Psoas muscle (tissue), 8 donors: ENCODE results near the gene FADS3. TPM values are rescaled to one million over a fixed set of nuclear protein-coding genes. Genes with fewer than 3 reads are reported as not detected.
A peak's percentile ranks its signal among the peaks of the same experiment; 100 is the strongest.

Source experiments
- ATAC-seq, 4 donors: fragments of 200-7000 bp; cut with Tn5 transposase; one replicate each; pipeline ENCODE4 v1.9.1; 2020; ENCODE audit warnings: moderate library complexity in 3 of 4, mild to moderate bottlenecking in 2 of 4
- DNase-seq, 2 donors: peaks; one replicate each; pipeline ENCODE4 v3.0.0-alpha.2; 2020
- H3K27ac ChIP-seq: fragments of 200-600 bp; one replicate; pipeline ENCODE4 v1.8.0; 2022
- H3K27me3 ChIP-seq, 3 donors: fragments of 200-600 bp in 1 of 3; one replicate each; pipeline versions ENCODE4 v1.6.1 to v1.8.0; 2013 to 2022; ENCODE audit warnings: low read length in 2 of 3, mild to moderate bottlenecking in 2 of 3, moderate library complexity in 1 of 3; ENCODE audit not compliant: insufficient read depth in 3 of 3
- H3K36me3 ChIP-seq, 2 donors: fragments of 200-600 bp in 1 of 2; one replicate each; pipeline versions ENCODE4 v1.6.1 to v1.8.0; 2013 to 2022; ENCODE audit warnings: low read depth in 1 of 2, mild to moderate bottlenecking in 1 of 2, moderate library complexity in 1 of 2; ENCODE audit not compliant: insufficient read depth in 1 of 2
- H3K4me1 ChIP-seq: fragments of 200-600 bp; one replicate; pipeline ENCODE4 v1.8.0; 2022
- H3K4me3 ChIP-seq: fragments of 200-600 bp; one replicate; pipeline ENCODE4 v1.8.0; 2022; ENCODE audit warnings: mild to moderate bottlenecking
- H3K9me3 ChIP-seq: fragments of 200-600 bp; one replicate; pipeline ENCODE4 v1.8.0; 2022
- CTCF ChIP-seq: fragments of 200-600 bp; IDR thresholded peaks from one replicate; pipeline ENCODE4 v1.8.0; 2022; ENCODE audit warnings: antibody characterized with exemption
- WGBS, 3 donors: extraction: QIAGEN DNeasy Blood & Tissue Kit; methylation state at CpG; one replicate each; pipeline versions ENCODE4 v1.1.6 to v1.1.7; 2013; 5-methylcytosine and 5-hydroxymethylcytosine counted together
- intact Hi-C, 2 donors: fragments of 100-400 bp; cut with DNase I; formaldehyde crosslinking; loops; one replicate each; pipeline versions ENCODE4 v1.11.0 to v1.14.2; 2022
- polyA plus RNA-seq, 3 donors: library from polyadenylated mRNA; stranded (reverse); fragments of 200-250 nt; gene quantifications; one replicate each; pipeline ENCODE4 v1.2.3, GENCODE V29; 2013
- total RNA-seq, 4 donors: library from RNA; stranded (reverse); fragmentation: NEBNext Ultra II Directional in 2 of 4; extraction: Animal tissue kit (Norgen Biotek cat#: 25700) in 2 of 4; gene quantifications; one replicate each; pipeline versions ENCODE4 v1.2.1 to v1.2.4, GENCODE V29; 2021 to 2023
- donor health status: healthy with polysubstance abuse.
- donor health status: DM: no; HTN: no; CAD: no; lungs with moderate emphysema.
- donor health status: Bipolar disorder and iron deficiency.
- donor health status: healthy.
- donor health status: DM: yes; HTN: yes; CAD: no.
- donor health status: DM: no; HTN: no; CAD: no.
- donor health status: DM: no; HTN: no; CAD: no.
- donor health status: DM: yes; HTN: yes; CAD: no.

The FADS3 gene
- total and polyA plus RNA-seq, 7 donors: 26.5 to 392 (median 53.9) TPM

- no peaks in the 10 kb centered on the region for H3K9me3 ChIP-seq
- intact Hi-C loops: no loop called here
- WGBS, 3 donors: 81 to 90% (median 85%) methylated on average over 11 to 14 of the region's 14 CpGs
- peaks cover 0 to 12% of the 10 kb centered on the region in 2 donors for H3K36me3 ChIP-seq
- ATAC-seq (no peak), DNase-seq (peak in 1 of 2 donors; percentile 50)
- no peaks in the 10 kb centered on the region for H3K27me3 ChIP-seq
- peaks cover 5% of the 10 kb centered on the region for H3K4me1 ChIP-seq
- no peak for TF ChIP-seq CTCF
- no peak overlapping the region for H3K27ac ChIP-seq
- H3K4me3 ChIP-seq: no peak overlapping the region
Measured at GRCh38 chr11:61868571-61869428, 22.5 kb downstream of the FADS3 start.

- no peak for ATAC-seq
- Histone ChIP-seq H3K4me1 (peaks cover 5% of the 10 kb centered on the region), H3K9me3 (no peaks in the 10 kb centered on the region), H3K27me3 (no peaks in the 10 kb centered on the region), H3K4me3 (no peak overlapping the region), H3K36me3 (no peaks in the 10 kb centered on the region), H3K27ac (no peak overlapping the region)
- TF ChIP-seq CTCF: no peak
- intact Hi-C loops: no loop called here
- DNase-seq: no peak
- WGBS, 3 donors: 84 to 89% (median 88%) methylated on average over 6 of the region's 6 CpGs
Measured at GRCh38 chr11:61866958-61867343, 24.4 kb downstream of the FADS3 start.

GRCh38 chr11:61866231-61866957 is 25.0 kb downstream of the FADS3 start:
- Histone ChIP-seq H3K9me3 (no peaks in the 10 kb centered on the region), H3K4me3 (no peak overlapping the region), H3K27me3 (no peaks in the 10 kb centered on the region), H3K4me1 (peaks cover 5% of the 10 kb centered on the region), H3K27ac (no peak overlapping the region), H3K36me3 (no peaks in the 10 kb centered on the region)
- 82 to 89% (median 85%) methylated on average over 18 of the region's 18 CpGs for WGBS, 3 donors
- DNase-seq (peak in 1 of 2 donors; percentile 37), ATAC-seq (no peak)
- no peak for TF ChIP-seq CTCF
- intact Hi-C loops: no loop called here

GRCh38 chr11:61864814-61865775 is 26.2 kb downstream of the FADS3 start:
- DNase-seq (no peak), ATAC-seq (no peak)
- H3K36me3 ChIP-seq: no peaks in the 10 kb centered on the region
- H3K27me3 ChIP-seq: no peaks in the 10 kb centered on the region
- intact Hi-C loops: no loop called here
- TF ChIP-seq CTCF: no peak
- H3K4me3 ChIP-seq: no peak overlapping the region
- no peaks in the 10 kb centered on the region for H3K9me3 ChIP-seq
- WGBS, 3 donors: 92 to 94% (median 93%) methylated on average over 20 of the region's 20 CpGs
- H3K4me1 ChIP-seq: no peaks in the 10 kb centered on the region
- H3K27ac ChIP-seq: no peak overlapping the region
